ENCODE data around the gene MDM2. TPM values are rescaled to one million over a fixed set of nuclear protein-coding genes. Genes with fewer than 3 reads are reported as not detected.

Gene MDM2
- total RNA-seq, 2 experiments from 2014 or later, result 114 to 119 TPM

- Mint-ChIP-seq H3K4me1 (peaks cover 8% of the 10 kb centered on the region), H3K27me3 (no peaks in the 10 kb centered on the region), H3K36me3 (ENCODE audit: low read depth) (no peaks in the 10 kb centered on the region), H3K4me3 (no peak overlapping the region), H3K9me3 (ENCODE audit: low read depth) (no peaks in the 10 kb centered on the region), H3K27ac (no peak overlapping the region)
- no peak for ATAC-seq
- ChIA-PET POLR2A (interaction anchor here (0.9 kb wide), 1 partner anchor 109 kb away, joined by 4 read pairs; no protein-coding TSS in a partner anchor), CTCF (interaction anchor here (1.2 to 1.4 kb wide), 2 partner anchors 202 to 206 kb away, joined by 3 to 4 read pairs; no protein-coding TSS in a partner anchor)
- DNase-seq, result no peak
- intact Hi-C loops (cut with DNase I, micrococcal nuclease), result no loop called here
Measured at GRCh38 chr12:68868043-68868790, 60.2 kb downstream of the MDM2 start.

GRCh38 chr12:68870011-68870410, 62.0 kb downstream of the MDM2 start:
- ChIA-PET POLR2A (no interaction called here), CTCF (interaction anchor here (0.8 to 0.9 kb wide), 3 partner anchors 15 to 258 kb away, joined by 3 to 4 read pairs (median 3); no protein-coding TSS in a partner anchor)
- peaks cover 2% of the 10 kb centered on the region for H3K27me3 Mint-ChIP-seq
- intact Hi-C loops (cut with DNase I, micrococcal nuclease), result no loop called here
- no peak overlapping the region for H3K4me3 Mint-ChIP-seq
- H3K27ac Mint-ChIP-seq, result no peak overlapping the region
- ATAC-seq, result no peak
- no peaks in the 10 kb centered on the region for H3K9me3 Mint-ChIP-seq (ENCODE audit: low read depth)
- DNase-seq, result no peak
- no peaks in the 10 kb centered on the region for H3K36me3 Mint-ChIP-seq (ENCODE audit: low read depth)
- peaks cover 8% of the 10 kb centered on the region for H3K4me1 Mint-ChIP-seq

GRCh38 chr12:68870443-68870842, 62.5 kb downstream of the MDM2 start:
- peaks cover 2% of the 10 kb centered on the region for H3K27me3 Mint-ChIP-seq
- no peak for DNase-seq
- ChIA-PET CTCF (interaction anchor here (0.5 to 1.2 kb wide), 4 partner anchors 10 to 83 kb away, joined by 3 read pairs; no protein-coding TSS in a partner anchor), POLR2A (no interaction called here)
- H3K36me3 Mint-ChIP-seq (ENCODE audit: low read depth), result no peaks in the 10 kb centered on the region
- H3K4me3 Mint-ChIP-seq, result no peak overlapping the region
- H3K9me3 Mint-ChIP-seq (ENCODE audit: low read depth), result no peaks in the 10 kb centered on the region
- intact Hi-C loops (cut with DNase I, micrococcal nuclease), result no loop called here
- no peak for ATAC-seq
- H3K27ac Mint-ChIP-seq, result no peak overlapping the region
- H3K4me1 Mint-ChIP-seq, result peaks cover 3% of the 10 kb centered on the region

GRCh38 chr12:68871396-68871795, 63.4 kb downstream of the MDM2 start:
- H3K36me3 Mint-ChIP-seq (ENCODE audit: low read depth), result no peaks in the 10 kb centered on the region
- H3K9me3 Mint-ChIP-seq (ENCODE audit: low read depth), result no peaks in the 10 kb centered on the region
- ATAC-seq, result no peak
- intact Hi-C loops (cut with DNase I, micrococcal nuclease), result no loop called here
- POLR2A ChIA-PET, result no interaction called here
- CTCF ChIA-PET, result interaction anchor here (1.1 to 1.2 kb wide), 2 partner anchors 9 to 83 kb away, joined by 3 read pairs; no protein-coding TSS in a partner anchor
- H3K4me1 Mint-ChIP-seq, result no peaks in the 10 kb centered on the region
- H3K27ac Mint-ChIP-seq, result no peak overlapping the region
- peaks cover 2% of the 10 kb centered on the region for H3K27me3 Mint-ChIP-seq
- no peak overlapping the region for H3K4me3 Mint-ChIP-seq
- DNase-seq, result no peak

GRCh38 chr12:68871921-68872320, 63.9 kb downstream of the MDM2 start:
- ATAC-seq (peak; percentile 42), DNase-seq (peak; percentile 55)
- ChIA-PET POLR2A (no interaction called here), CTCF (interaction anchor here (0.6 kb wide), 1 partner anchor 160 kb away, joined by 3 read pairs; no protein-coding TSS in a partner anchor)
- Mint-ChIP-seq H3K9me3 (ENCODE audit: low read depth) (no peaks in the 10 kb centered on the region), H3K36me3 (ENCODE audit: low read depth) (no peaks in the 10 kb centered on the region), H3K4me3 (no peak overlapping the region), H3K4me1 (no peaks in the 10 kb centered on the region), H3K27me3 (peaks cover 2% of the 10 kb centered on the region), H3K27ac (no peak overlapping the region)
- intact Hi-C loops (cut with DNase I, micrococcal nuclease), result loop anchor here (1.0 kb wide), 1 partner anchor 198 kb away; no protein-coding TSS in a partner anchor

GRCh38 chr12:68873316-68873715, 65.3 kb downstream of the MDM2 start:
- Mint-ChIP-seq H3K36me3 (ENCODE audit: low read depth) (peaks cover under 1% of the 10 kb centered on the region), H3K4me1 (no peaks in the 10 kb centered on the region), H3K4me3 (no peak overlapping the region), H3K27ac (no peak overlapping the region), H3K27me3 (peaks cover 2% of the 10 kb centered on the region), H3K9me3 (ENCODE audit: low read depth) (no peaks in the 10 kb centered on the region)
- ChIA-PET POLR2A (no interaction called here), CTCF (no interaction called here)
- no peak for DNase-seq
- intact Hi-C loops (cut with DNase I, micrococcal nuclease), result no loop called here
- ATAC-seq, result no peak

GRCh38 chr12:68876461-68876860, 68.5 kb downstream of the MDM2 start:
- ATAC-seq, result no peak
- Mint-ChIP-seq H3K4me1 (no peaks in the 10 kb centered on the region), H3K36me3 (ENCODE audit: low read depth) (peaks cover 10% of the 10 kb centered on the region), H3K27ac (no peak overlapping the region), H3K4me3 (no peak overlapping the region), H3K9me3 (ENCODE audit: low read depth) (peaks cover 3% of the 10 kb centered on the region), H3K27me3 (peaks cover 2% of the 10 kb centered on the region)
- intact Hi-C loops (cut with DNase I, micrococcal nuclease), result no loop called here
- POLR2A ChIA-PET, result no interaction called here
- no peak for DNase-seq
- CTCF ChIA-PET, result interaction anchor here (0.5 kb wide), 1 partner anchor 14 kb away, joined by 4 read pairs; no protein-coding TSS in a partner anchor

GRCh38 chr12:68877583-68877982, 69.6 kb downstream of the MDM2 start:
- DNase-seq (no peak), ATAC-seq (no peak)
- H3K27ac Mint-ChIP-seq, result no peak overlapping the region
- H3K4me3 Mint-ChIP-seq, result no peak overlapping the region
- CTCF ChIA-PET, result interaction anchor here (0.7 to 1.3 kb wide), 2 partner anchors 48 to 675 kb away, joined by 3 to 5 read pairs; no protein-coding TSS in a partner anchor
- no peaks in the 10 kb centered on the region for H3K4me1 Mint-ChIP-seq
- H3K27me3 Mint-ChIP-seq, result peaks cover 3% of the 10 kb centered on the region
- intact Hi-C loops (cut with DNase I, micrococcal nuclease), result no loop called here
- POLR2A ChIA-PET, result no interaction called here
- peaks cover 14% of the 10 kb centered on the region for H3K36me3 Mint-ChIP-seq (ENCODE audit: low read depth)
- H3K9me3 Mint-ChIP-seq (ENCODE audit: low read depth), result peaks cover 6% of the 10 kb centered on the region

GRCh38 chr12:68878283-68878682, 70.3 kb downstream of the MDM2 start:
- peaks cover 16% of the 10 kb centered on the region for H3K36me3 Mint-ChIP-seq (ENCODE audit: low read depth)
- intact Hi-C loops (cut with DNase I, micrococcal nuclease), result no loop called here
- H3K4me1 Mint-ChIP-seq, result no peaks in the 10 kb centered on the region
- ChIA-PET CTCF (interaction anchor here (1.3 kb wide), 1 partner anchor 48 kb away, joined by 5 read pairs; no protein-coding TSS in a partner anchor), POLR2A (no interaction called here)
- H3K4me3 Mint-ChIP-seq, result no peak overlapping the region
- no peak overlapping the region for H3K27ac Mint-ChIP-seq
- DNase-seq (no peak), ATAC-seq (no peak)
- peaks cover 6% of the 10 kb centered on the region for H3K9me3 Mint-ChIP-seq (ENCODE audit: low read depth)
- H3K27me3 Mint-ChIP-seq, result peaks cover 4% of the 10 kb centered on the region

- no peaks in the 10 kb centered on the region for H3K4me1 Mint-ChIP-seq
- ATAC-seq (no peak), DNase-seq (no peak)
- POLR2A ChIA-PET, result no interaction called here
- H3K27ac Mint-ChIP-seq, result no peak overlapping the region
- peaks cover 6% of the 10 kb centered on the region for H3K27me3 Mint-ChIP-seq
- no peak overlapping the region for H3K4me3 Mint-ChIP-seq
- CTCF ChIA-PET, result no interaction called here
- H3K36me3 Mint-ChIP-seq (ENCODE audit: low read depth), result peaks cover 16% of the 10 kb centered on the region
- H3K9me3 Mint-ChIP-seq (ENCODE audit: low read depth), result peaks cover 6% of the 10 kb centered on the region
- intact Hi-C loops (cut with DNase I, micrococcal nuclease), result no loop called here
Measured at GRCh38 chr12:68878846-68879245, 70.9 kb downstream of the MDM2 start.

- Mint-ChIP-seq H3K36me3 (ENCODE audit: low read depth) (peaks cover 20% of the 10 kb centered on the region), H3K9me3 (ENCODE audit: low read depth) (peaks cover 6% of the 10 kb centered on the region), H3K4me3 (no peak overlapping the region), H3K4me1 (no peaks in the 10 kb centered on the region), H3K27me3 (peaks cover 4% of the 10 kb centered on the region), H3K27ac (no peak overlapping the region)
- intact Hi-C loops (cut with DNase I, micrococcal nuclease), result no loop called here
- DNase-seq (no peak), ATAC-seq (no peak)
- POLR2A ChIA-PET, result interaction anchor here (0.7 kb wide), 1 partner anchor 90 kb away, joined by 5 read pairs; no protein-coding TSS in a partner anchor
- CTCF ChIA-PET, result interaction anchor here (1.4 kb wide), 1 partner anchor 10 kb away, joined by 3 read pairs; no protein-coding TSS in a partner anchor
Measured at GRCh38 chr12:68880660-68881325, 72.8 kb downstream of the MDM2 start.

Measured in activated CD4-positive, alpha-beta T cell treated with anti-CD3 and anti-CD28 coated beads for 36 hours (primary cell).